HUES6 (cell line): ENCODE measurements around the gene NES.

ENCODE experiments used
- H3K27ac ChIP-seq: 2 replicates; pipeline ENCODE4 v1.7.0; 2013; ENCODE audit warnings: low read depth, mild to moderate bottlenecking, low read length, inconsistent platforms
- H3K27me3 ChIP-seq: 2 replicates; pipeline ENCODE4 v1.6.1; 2013; ENCODE audit warnings: low read length; ENCODE audit not compliant: control insufficient read depth, insufficient read depth
- H3K36me3 ChIP-seq: 2 replicates; pipeline ENCODE4 v1.6.1; 2013; ENCODE audit warnings: low read length; ENCODE audit not compliant: control insufficient read depth, insufficient read depth
- H3K4me1 ChIP-seq: 2 replicates; pipeline ENCODE4 v1.6.1; 2013; ENCODE audit warnings: low read length; ENCODE audit not compliant: control insufficient read depth, insufficient read depth
- H3K4me3 ChIP-seq: 2 replicates; pipeline ENCODE4 v1.5.1; 2013; ENCODE audit warnings: low read depth, low read length
- H3K9ac ChIP-seq: one replicate; pipeline ENCODE4 v1.6.1; 2013; ENCODE audit warnings: mild to moderate bottlenecking, low read length
- H3K9me3 ChIP-seq: 2 replicates; pipeline ENCODE4 v1.6.1; 2013; ENCODE audit warnings: low read depth, low read length; ENCODE audit not compliant: control insufficient read depth, insufficient read depth

NES gene

DNA sequence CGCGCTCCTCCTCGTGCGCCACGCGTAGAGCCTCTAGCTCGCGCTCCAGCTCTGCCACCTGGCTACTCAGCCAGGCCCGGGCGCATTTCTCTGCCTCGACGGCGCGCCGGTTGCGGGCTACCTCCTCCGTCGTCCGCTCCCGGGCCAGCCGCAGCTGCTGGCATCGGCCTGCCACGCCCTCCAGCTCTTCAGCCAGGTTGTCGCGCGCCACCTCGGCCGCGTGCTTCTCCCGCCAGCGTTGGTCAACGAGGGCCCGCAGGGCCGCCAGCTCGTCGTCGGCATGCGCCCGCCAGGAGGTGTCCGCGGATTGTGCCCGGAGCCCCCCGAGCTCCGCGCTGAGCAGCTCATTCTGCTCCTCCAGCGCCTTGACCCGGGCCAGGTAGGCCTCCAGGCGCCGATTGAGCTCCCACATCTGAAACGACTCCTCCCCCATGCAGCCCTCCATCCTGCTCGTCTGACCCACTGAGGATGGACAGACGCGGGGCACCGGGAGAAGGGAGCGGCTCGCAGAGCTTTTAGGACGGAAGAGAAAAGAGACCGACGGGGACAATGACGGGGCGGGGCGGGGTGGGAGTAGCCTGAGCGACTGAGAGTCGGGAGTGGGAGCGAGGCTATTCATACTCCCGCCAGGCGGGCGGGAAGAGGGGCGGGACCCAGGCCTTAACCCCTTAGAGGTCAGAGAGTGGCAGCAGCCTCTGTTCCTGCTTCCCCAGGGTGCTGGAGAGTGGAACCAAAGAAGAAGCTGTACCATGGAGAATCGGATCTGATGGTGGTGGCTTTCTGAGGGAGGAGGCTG is at the start of gene NES:
Gene NES (minus strand): TSS at position 588 of the 796 bp plus-strand sequence. CDS start 143 bp downstream, at position 445.
- Histone ChIP-seq H3K36me3 (peaks cover 30% of the 10 kb centered on the region), H3K27me3 (no peaks in the 10 kb centered on the region), H3K4me1 (peaks cover 41% of the 10 kb centered on the region), H3K9me3 (no peaks in the 10 kb centered on the region), H3K9ac (peak within 1 kb of the TSS; percentile 96), H3K4me3 (peak within 1 kb of the TSS; percentile 81), H3K27ac (peak within 1 kb of the TSS; percentile 95; the same call in 1 of the 2 replicates)

- peaks cover 36% of the 10 kb centered on the region for H3K36me3 ChIP-seq
- H3K27ac ChIP-seq = no peak overlapping the region
- no peak overlapping the region for H3K9ac ChIP-seq
- peak overlapping the region; percentile 94 for H3K4me3 ChIP-seq
- no peaks in the 10 kb centered on the region for H3K27me3 ChIP-seq
- H3K4me1 ChIP-seq = peaks cover 20% of the 10 kb centered on the region
- H3K9me3 ChIP-seq = no peaks in the 10 kb centered on the region
Measured at GRCh38 chr1:156726549-156727226, 49.5 kb upstream of the NES start.

DNA sequence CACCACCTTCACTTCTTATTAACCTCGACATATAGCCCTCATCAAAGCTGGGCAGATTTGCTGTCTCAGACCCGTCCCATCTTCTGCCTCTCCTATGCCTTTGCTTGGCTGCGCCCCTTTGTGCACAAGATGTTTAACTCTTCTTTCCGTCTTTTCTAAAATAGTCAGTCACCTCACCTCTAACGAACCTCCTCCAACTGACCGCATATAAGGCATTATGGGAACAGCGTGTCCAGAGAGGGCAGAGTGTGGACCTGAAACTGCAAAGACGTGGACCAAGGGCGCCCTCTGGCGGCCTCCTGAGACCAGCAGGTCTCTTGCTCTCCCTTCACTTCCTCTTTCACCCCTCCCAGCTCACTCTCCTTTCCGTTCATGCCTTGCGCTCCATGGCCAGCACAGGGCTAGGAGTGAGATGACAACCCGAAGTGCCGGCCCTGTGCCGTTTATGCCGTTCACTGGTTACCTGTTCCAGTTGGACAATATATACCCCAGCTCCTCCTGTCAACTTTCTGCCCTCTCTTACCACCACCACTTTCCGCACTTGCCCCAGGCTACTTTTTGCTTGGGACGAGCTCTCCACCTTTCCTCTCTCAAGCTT is 48.6 kb upstream of the NES start:
- Histone ChIP-seq H3K9ac (peak overlapping the region; percentile 40), H3K4me1 (peaks cover 20% of the 10 kb centered on the region), H3K4me3 (peak overlapping the region; percentile 94), H3K36me3 (peaks cover 45% of the 10 kb centered on the region), H3K27me3 (no peaks in the 10 kb centered on the region), H3K27ac (no peak overlapping the region), H3K9me3 (no peaks in the 10 kb centered on the region)

DNA sequence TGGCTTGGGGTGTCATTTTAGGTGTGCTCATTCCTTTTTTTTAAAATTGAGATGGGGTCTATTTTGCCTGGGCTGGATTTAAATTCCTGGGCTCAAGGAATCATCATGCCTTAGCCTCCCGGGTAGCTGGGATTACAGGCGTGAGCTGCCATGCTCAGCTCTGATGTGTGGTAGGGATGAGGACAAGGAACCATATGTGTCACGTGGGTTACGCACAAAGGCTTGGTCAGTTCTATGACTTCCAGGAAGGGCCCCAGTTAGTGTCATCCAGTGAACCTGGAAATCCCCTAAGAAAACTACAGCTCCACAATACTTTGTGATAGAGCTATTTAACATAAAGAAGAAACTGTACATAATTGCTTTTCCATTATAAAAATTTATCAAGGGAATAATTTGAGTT is 44.3 kb upstream of the NES start:
- H3K4me3 ChIP-seq = no peak overlapping the region
- peaks cover 42% of the 10 kb centered on the region for H3K36me3 ChIP-seq
- no peaks in the 10 kb centered on the region for H3K9me3 ChIP-seq
- H3K9ac ChIP-seq = no peak overlapping the region
- H3K4me1 ChIP-seq = peaks cover 9% of the 10 kb centered on the region
- no peak overlapping the region for H3K27ac ChIP-seq
- H3K27me3 ChIP-seq = no peaks in the 10 kb centered on the region

- Histone ChIP-seq H3K36me3 (peaks cover 42% of the 10 kb centered on the region), H3K9ac (no peak overlapping the region)
Measured at GRCh38 chr1:156721131-156721530, 43.9 kb upstream of the NES start.

DNA sequence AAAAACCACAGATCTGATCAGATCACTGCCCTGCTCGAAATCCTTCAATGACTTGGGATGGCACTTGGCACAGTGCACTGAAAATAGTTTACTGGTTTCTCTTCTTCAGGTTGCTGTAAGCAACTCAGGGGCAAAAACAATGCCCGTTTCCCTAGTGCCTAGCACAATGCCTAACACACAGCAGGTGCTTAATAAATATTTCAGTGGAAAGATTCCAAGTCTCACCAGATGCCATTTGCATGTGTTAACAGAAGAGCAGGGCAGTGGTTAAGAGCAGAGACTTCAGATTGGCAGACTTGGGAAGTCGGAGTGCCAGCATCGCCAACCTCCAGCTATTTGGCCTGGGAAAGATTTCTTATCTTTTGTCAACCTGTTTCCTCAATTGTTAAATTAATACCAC is 40.1 kb upstream of the NES start:
- Histone ChIP-seq H3K4me1 (peaks cover 9% of the 10 kb centered on the region), H3K4me3 (no peak overlapping the region), H3K9me3 (no peaks in the 10 kb centered on the region), H3K36me3 (peaks cover 14% of the 10 kb centered on the region), H3K27ac (no peak overlapping the region), H3K9ac (no peak overlapping the region), H3K27me3 (no peaks in the 10 kb centered on the region)

More at GRCh38 chr1:156721131-156721530, 43.9 kb upstream of the NES start:
- Histone ChIP-seq H3K4me3 (no peak overlapping the region), H3K27ac (no peak overlapping the region), H3K27me3 (no peaks in the 10 kb centered on the region), H3K4me1 (peaks cover 9% of the 10 kb centered on the region), H3K9me3 (no peaks in the 10 kb centered on the region)

DNA sequence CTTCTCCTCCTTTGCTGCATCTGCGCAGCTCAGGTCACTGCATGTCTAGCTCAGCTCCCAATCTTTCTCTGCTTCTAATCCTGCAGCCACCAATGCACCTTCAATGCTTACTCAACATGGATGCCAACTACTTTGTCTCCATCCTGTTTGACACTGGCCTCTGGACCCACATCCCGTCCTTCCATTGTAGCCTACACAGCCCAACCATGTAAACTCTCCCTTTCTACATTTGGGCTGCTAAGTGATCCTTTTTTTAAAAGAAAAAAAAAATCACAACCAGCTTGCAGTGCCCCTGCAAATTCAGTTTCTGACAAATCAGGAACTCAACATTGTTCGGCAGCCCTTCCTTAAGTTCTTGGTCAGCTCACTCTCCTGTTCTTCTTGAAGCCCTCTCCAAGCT is 37.6 kb upstream of the NES start:
- Histone ChIP-seq H3K36me3 (no peaks in the 10 kb centered on the region), H3K9me3 (no peaks in the 10 kb centered on the region), H3K4me3 (no peak overlapping the region), H3K4me1 (peaks cover 33% of the 10 kb centered on the region), H3K27ac (no peak overlapping the region), H3K27me3 (no peaks in the 10 kb centered on the region), H3K9ac (no peak overlapping the region)

GRCh38 chr1:156712626-156713025 is 35.4 kb upstream of the NES start:
- H3K27me3 ChIP-seq = no peaks in the 10 kb centered on the region
- H3K4me3 ChIP-seq = no peak overlapping the region
- no peaks in the 10 kb centered on the region for H3K9me3 ChIP-seq
- H3K4me1 ChIP-seq = peaks cover 55% of the 10 kb centered on the region
- H3K9ac ChIP-seq = no peak overlapping the region
- no peaks in the 10 kb centered on the region for H3K36me3 ChIP-seq
- H3K27ac ChIP-seq = no peak overlapping the region

- 0 out of 2 replicates have a peak overlapping the region, but pooled peaks have one; percentile 22 for H3K4me3 ChIP-seq
- H3K27ac ChIP-seq = peak overlapping the region; percentile 61; the same call in 1 of the 2 replicates
- H3K9me3 ChIP-seq = no peaks in the 10 kb centered on the region
- H3K36me3 ChIP-seq = no peaks in the 10 kb centered on the region
- H3K4me1 ChIP-seq = peaks cover 58% of the 10 kb centered on the region
- H3K9ac ChIP-seq = peak overlapping the region; percentile 58
- no peaks in the 10 kb centered on the region for H3K27me3 ChIP-seq
Measured at GRCh38 chr1:156711011-156711817, 34.0 kb upstream of the NES start.

DNA sequence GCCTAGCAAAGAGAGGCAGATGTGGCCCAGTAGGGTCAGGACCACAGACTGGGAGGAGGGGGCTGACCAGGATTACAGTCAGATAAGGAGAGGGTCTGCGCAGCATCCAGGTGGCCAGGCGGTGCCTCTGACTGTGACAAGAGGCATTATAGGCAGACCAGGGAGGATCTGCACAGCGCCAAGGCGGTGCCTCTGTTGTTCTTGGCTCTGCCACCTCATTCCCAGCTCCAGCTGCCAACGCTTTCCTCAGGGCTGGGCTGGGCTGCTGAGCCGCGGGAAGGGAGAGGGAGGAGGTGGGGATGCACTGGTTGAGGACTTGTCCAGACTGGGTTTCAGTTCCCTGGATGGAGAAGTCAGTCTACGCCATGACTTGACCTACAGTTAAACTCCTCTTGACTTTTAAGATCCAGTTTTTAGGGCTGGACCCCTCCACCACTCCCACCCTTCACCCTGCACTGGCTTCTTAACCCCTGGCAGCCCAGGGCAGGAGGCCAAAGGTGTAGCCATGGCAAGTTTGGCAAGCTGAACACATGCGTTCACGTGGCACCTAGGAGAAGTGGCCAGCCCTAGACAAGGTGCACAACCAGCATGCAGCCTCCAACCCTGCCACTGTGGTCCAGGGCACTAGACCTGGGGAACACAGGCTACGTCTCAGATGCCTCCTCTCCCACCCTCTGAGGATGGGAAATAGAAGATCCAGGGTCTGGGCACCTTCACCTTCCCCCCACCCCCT is 32.7 kb upstream of the NES start:
- peak overlapping the region; percentile 58 for H3K9ac ChIP-seq
- H3K27ac ChIP-seq = peak overlapping the region; percentile 20; the same call in 1 of the 2 replicates
- H3K36me3 ChIP-seq = no peaks in the 10 kb centered on the region
- no peaks in the 10 kb centered on the region for H3K9me3 ChIP-seq
- H3K4me1 ChIP-seq = peaks cover 58% of the 10 kb centered on the region
- no peaks in the 10 kb centered on the region; the same call in 1 of the 2 replicates for H3K27me3 ChIP-seq
- H3K4me3 ChIP-seq = peak overlapping the region; percentile 22; the same call in 1 of the 2 replicates
